GM19043 (cell line): ENCODE results near the gene ADAM30.

Experiments
- ATAC-seq: cut with Tn5 transposase; IDR thresholded peaks from one replicate; pipeline ENCODE4 v1.9.1; 2021; ENCODE audit warnings: low read depth; ENCODE audit not compliant: unreplicated experiment

The ADAM30 gene

DNA sequence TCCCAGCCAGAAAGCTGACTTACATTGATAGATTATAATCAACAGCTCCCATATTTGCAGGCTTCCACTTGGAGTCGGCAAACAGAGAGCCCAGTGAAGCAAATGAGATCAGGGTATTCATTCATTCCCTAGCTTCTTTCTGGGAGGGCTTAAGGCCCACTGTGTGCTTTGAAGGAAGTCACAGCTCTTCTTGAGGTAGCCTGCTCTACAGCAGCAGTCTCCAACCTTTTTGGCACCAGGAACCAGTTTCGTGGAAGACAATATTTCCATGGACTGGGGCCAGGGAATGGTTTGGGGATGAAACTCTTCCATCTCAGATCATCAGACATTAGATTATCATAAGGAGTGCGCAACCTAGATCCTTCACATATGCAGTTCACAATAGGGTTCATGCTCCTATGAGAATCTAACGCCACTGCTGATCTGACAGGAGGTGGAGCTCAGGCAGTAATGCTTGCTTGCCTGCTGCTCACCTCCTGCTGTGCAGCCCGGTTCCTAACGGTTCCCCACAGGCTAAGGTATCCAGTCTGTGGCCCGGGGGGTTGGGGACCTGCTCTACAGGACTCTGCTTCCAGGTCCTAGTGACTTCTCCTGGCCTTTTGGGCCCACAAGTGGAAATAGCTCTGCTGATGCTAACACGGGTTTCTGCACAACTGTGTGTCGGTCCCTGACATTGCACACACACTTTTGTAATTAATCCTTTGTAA, 13.7 kb upstream of the ADAM30 start:
- ATAC-seq = no peak

DNA sequence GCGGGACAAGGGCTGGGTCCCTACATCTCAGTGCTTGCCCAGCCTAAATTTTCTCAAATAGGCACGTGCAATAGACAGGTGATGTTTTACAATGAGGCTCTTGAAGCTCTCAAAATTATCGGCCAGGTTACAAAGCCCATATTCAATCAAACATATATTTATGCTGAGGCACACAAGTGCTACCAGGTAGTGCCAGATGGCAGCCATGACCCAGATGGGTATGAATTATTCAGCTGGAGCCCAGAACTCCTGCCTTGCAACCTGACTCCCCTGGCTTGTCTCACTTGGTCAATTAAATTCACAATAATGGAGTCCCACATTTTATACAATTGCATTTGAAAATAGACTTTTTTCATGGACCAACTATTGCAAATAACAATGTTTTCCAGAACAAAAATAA, 12.3 kb upstream of the ADAM30 start:
- ATAC-seq = no peak

DNA sequence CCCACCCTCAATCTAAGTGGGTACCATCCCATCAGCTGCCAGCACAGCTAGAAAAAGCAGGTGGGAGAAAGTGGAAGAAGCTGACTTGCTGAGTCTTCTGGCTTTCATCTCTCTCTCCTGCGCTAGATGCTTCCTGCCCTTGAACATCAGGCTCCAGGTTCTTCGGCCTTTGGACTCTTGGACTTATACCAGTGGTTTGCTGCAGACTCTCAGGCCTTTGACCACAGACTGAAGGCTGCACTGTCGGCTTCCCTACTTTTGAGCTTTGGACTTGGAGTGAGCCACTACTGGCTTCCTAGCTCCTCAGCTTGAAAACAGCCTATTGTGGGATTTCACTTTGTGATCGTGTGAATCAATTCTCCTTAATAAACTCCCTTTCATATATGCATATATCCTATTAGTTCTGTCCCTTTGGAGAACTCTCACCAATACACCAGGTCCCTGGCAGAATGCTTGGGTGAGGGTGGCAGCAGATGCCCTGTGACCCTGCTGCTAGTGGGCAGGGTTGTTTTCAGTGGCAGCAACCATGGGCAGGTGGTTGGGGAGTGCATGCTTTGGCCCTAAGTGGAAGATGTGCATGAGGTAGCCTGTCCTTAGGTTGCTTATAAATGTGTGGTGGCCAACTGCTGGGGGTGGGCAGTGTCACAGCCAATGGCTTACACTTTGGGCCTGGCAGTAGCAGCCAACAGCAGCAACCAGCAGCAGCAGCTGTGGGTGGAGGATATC, 10.8 kb upstream of the ADAM30 start:
- ATAC-seq = no peak

DNA sequence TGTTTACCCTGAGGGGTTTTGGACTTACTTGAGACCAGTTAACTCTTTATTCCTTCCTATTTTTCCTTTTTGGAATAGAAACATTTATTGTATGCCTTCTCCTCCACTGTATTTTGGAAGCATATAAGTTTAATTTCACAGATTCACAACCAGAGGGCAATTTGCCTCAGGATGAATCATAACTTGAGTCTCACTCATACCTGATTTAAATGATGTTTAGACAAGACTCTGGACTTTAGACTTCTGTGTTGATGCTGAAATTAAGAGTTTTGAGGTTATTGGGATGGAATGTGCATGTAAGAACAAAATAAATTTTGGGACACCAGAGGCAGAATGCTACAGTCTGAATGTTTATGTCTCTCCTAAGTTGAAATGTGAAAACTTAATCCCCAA, 7.1 kb upstream of the ADAM30 start:
- no peak for ATAC-seq

DNA sequence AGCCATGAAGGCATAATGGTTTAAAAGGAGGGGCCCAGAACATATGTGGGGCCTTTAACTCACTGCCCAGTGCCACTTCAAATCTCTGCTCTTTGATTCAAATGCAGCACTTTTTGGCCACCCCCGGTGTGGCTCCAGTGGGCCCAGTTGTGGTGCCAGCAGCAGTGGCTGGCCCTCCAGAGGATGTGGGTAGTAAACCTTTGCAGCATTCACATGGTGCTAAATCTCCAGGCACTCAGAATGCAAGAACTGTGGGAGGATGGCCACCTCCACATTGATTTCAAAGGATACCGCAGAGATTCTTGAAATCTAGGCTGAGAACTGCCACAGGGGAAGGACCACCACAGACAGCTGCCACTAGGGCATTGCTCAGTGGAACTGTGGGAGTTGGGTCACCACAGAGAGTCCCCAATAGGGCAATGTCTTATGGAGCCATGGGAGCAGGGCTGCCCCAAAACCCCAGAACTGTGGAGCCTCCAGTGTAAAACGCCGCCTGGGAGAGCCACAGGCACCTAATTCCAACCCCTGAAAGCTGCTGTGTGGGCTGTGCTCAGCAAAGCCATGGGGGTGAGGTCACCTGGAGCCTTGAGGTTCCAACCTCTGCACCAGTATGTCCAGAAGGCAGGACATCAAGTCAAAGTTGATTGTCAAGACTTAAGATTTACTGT, 6.6 kb upstream of the ADAM30 start:
- no peak for ATAC-seq

DNA sequence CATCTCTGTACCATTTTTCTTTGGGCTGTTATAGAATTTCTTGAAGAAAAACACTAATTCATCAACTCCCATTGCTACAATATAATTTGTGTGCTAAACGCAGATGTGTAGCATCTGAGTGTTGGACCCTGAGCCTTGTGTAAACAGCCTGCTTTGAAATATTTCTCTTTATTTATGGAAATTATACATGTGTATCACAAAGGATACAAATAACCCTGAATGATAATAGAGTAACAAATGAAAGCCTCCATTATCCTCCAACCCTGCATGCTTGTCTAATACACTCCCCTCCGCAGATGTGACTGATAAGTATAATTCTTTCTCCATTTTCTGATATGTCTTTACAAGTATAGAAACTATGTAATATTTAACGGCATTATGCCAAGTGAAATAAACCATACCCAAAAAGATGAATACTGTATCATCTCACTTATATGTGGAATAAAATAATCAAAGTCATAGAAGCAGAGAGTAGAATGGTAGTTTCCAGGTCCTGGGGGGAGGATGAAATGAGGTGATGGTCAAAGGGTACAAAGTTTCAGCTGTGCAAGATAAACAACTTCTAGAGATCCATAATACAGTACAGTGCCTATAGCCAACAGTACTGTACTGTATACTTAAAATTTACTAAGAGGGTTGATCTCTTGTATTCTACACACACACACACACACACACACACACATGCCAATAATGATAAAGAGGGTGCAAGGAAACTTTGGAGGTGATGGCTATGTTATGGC, 2.8 kb upstream of the ADAM30 start:
- ATAC-seq = no peak

DNA sequence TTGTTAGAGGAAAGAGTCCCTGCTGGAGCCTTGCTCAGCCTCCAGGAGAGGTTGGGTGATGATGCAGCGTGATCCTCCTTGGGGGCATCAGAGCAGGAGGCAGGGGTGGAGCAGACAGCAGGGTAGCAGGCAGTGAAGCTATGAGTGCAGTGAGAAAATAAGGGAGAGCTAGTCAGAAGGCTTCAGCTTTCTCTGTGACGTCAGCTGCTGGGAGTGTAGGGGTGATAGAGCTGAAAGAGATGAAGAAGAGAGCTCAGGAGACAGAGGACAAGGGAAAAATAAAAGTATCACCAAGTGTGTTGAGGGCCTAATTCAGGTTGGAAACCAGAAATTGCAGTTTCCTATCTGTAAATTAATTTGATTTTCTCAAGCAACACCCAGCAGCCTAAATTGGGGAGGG, 2.2 kb upstream of the ADAM30 start:
- ATAC-seq = no peak

DNA sequence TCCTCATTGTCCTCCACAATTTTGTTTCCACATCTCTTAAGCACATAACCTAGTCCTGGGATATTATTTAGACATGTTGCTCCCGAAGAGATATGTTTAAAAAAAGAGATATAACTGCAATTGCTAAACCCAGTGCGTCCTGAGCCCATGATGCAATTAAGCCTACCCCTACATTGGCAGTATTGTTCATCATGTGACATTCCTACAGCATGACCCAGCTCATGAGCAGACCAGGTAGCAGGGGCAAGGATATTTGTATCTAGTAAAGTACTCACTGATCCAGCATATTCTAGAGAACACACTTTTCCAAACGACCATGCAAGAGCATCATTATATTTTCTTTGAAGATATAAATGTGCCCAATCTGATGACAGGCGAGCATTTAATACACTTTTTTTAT, 1.2 kb downstream of the ADAM30 start:
- ATAC-seq = no peak

DNA sequence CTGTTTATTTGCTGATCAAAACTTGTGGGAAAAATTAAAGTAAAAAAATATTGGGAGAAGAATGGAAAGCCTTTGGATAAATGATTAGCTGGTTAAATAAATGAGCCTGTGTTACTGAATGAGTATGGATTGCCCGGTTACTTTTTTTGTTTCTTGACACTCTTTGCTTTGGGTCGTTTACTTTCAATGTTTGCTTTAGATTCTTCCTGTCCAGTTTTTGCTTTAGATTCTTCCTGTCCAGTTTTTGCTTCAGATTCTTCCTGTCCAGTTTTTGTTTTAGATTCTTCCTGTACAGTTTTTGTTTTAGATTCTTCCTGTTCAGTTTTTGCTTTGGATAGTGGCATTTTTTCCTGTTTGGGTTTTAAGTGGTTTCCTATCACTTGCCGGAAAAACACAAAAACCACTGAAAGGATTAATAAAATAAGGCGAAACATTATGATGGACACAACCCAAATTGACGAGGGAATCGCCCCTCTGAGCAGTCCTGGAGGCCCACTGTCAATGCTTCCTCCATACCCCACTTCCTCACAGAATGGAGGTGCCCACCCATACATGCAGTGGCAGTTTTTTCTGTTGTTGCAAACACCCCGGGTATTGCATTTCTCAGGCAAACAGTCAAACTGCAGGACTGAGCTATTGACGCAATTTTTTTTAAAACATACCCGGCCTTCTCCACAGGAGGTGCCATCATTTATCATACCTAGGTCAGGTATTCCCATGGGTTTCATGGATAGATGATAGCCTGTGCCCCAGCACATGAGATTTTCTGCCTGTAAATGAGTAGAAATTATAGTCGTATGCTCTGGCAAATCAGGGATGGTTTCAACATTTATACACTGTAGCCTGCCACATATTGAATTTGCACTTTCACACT, 2.3 kb downstream of the ADAM30 start:
- ATAC-seq = no peak

DNA sequence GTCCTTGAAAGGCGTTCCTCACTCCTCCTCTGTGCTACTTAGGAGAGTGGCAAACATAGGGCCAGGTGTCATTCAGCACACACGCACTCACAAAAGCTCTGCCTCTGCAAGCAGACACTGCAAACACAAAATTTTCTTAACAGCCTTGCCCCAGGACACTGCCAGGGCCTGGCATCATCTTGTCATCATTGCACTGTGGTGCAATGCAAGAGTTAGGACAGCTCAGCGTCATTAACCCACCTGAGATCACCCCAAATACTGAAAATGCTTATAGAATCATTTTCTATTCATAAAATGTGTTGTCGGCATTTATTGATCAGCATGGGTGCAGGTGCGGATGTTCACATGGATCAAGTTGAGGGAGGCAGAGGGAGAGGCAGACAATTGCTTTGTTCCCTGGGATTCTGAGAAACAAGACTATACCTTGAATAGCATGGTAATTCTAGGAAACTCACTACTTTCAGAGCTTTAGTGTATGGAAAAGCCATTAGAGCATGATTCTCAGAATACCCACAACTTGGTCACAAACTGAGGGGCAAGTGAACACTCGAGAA, 3.0 kb downstream of the ADAM30 start:
- ATAC-seq = no peak

DNA sequence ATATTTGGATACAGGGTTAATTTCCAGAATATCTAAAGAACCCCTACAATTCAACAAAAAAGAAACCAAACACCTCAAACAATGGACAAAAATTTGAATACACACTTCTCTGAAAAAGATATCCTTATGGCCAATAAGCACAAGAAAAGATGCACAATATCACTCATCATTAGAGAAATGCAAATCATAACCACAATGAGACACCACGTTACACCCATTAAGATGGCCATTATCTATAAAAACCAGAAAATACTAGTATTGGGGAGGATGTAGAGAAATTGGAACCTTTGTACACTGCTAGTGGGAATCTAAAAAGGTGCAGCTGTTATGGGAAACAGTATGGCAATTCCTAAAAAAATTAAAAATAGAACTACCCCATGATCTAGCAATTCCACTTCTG, 4.9 kb downstream of the ADAM30 start:
- no peak for ATAC-seq

DNA sequence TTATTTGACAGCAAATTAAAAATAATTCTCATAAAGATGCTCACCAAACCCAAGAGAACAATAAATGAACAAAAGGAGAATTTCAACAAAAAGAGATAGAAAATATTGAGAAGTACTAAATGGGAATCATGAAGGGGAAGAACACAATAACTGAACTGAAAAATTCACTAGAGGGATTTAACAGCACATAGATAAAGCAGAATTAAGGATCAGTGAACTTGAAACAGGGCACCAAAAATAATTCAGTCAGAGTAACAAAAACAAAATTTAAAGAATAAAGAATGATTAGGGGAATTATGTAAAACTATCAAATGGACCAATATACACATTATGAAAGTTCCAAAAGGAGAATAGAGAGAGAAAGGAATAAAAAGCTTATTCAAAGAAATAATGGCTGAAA, 7.8 kb downstream of the ADAM30 start:
- no peak for ATAC-seq

DNA sequence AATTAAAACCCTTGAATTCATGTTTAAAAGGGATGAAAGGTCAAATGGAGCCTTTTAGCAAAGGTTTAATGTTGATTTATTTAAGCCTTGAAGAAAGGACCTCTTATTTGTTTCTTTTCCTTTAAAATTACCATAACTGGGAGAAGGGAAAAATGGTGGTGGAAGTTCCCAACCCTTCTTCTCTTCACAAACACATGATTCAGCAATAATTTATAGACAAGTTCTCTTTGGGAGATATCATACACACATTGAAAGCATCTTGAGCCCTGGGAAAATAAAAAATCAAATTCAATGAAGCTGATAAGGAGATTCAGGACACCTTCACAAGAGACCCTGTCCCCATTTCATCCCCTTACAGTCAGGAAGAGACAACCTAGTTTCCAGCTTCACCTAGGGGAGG, 8.9 kb downstream of the ADAM30 start:
- no peak for ATAC-seq

DNA sequence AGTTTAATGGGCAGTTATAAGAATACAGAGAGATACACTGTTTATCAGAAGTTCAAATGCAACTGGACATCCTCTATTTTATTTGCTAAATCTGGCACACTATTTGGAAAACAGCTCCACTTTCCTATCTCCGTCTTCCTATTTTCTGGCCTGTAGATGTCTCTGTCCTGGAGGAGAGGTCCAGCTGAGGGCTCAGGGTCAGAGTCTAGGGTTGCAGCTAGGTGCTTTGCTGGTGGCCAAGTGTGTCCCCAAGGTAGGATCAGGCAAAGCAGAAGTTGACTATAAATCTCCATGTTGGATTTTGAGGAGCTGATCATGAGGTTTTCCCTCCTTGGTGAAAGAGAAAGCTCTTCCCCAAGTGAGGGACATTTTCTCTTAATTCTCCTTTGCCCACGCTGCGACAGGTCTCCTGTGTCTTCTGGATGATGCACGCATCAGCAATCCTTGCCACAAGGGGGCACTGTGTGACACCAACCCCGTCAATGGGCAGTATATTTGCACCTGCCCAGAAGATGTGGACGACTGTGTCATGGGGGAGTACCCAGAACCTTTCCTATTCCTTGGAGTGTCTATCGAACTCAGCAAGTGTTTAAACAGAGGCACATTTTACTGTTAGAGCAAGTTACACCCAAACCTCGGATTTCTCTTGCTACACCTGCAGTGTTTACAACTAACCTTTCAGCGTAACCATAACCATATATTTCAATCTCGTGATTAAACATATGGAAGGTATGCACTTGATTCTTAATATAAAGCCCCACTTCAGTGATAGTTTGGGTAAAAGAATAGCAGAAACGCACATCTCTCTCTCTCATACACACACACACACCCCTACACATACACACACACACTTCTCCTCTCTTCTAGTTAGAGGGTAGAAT, 10.2 kb downstream of the ADAM30 start:
- ATAC-seq = no peak

DNA sequence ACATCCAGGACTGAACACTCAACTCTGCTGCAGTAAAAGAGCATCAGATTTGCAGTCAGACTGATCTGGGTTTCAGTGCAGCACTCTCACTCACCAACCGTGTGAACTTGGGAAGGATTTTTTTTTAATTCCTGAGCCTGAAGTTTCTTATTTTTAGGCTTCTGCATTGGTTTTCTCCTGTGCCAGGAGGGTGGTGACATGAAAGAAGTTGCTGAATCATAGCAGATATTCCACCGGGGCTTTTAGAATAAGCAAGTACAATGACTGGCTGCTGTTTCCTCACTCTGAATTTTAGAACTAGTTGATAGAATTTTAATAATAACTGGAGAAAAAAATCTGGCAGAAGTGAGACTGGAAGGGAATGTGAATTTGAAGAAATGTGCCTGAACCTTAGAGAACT, 11.6 kb downstream of the ADAM30 start:
- ATAC-seq = no peak

DNA sequence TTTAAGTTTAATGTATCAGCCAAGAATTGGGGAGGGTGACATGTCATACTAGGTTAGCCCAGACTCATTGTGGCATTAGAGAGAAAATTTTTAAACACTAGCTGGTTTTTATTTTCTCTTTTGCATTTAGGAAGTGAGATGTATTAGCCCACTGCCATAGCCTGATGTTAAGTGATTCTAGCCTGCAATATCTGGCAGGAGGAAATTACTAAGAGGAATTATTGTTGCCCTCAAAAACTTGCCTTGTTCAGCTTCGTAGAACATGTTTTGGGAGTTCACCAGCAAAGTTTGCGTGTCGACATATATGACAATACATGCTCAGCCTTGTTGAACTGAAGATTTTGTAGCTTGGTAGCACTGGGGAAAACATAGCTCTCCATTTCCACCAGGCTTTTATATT, 12.5 kb downstream of the ADAM30 start:
- no peak for ATAC-seq

DNA sequence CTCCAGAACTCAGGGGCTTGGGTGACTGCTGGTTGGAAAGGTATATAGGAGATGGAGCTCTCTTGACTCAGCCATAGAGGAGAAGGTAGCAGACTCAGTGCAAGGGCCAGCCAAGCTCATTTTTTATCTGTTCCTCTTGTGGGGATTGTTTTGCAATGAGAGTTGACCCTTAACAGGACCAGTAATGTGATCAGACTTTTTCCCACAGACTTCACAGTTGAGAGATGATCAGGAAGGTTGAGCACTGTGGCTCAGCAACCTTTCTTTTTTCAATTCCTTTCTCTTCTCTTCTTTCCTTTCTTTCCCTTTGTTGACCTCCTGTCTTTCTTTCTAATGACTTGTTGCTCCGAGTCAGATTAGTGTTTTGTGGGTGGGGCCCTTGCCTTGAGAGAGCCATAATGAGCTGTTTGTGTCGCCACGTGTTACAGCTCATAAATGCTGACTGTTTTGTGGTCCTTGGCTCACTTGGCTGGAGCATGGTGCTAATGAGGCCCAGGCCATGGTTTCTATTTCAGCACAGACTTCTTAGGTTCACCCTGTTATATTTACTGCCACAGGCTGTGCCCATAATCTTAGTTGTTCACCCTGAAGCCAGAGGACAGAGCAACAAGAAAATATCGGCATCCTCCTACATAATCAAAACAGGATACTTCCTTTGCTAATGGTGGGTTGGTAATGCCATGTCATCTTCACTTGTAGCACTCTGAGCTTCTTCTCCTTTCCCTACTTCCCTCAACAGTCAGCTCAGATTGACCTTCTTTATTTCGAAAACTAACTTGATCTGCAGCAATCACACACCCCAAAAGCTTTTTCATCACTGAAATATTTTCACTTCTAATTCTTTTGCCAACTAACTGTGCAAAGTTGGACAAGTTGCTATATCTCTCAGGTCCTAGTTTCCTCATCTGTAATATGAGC, 13.9 kb downstream of the ADAM30 start:
- no peak for ATAC-seq
